Activated T-helper 1 cell treated with anti-CD3 and anti-CD28 coated beads, Interleukin-2, amount 50 U/mL, for 16 hours (primary cell): ENCODE results near the gene NPY.
"Not testable (repeated sequence)": the region's sequence is repeated elsewhere in the genome, so short reads cannot be mapped to it uniquely, and the experiment has no call there.

Experiments used
- DNase-seq, 2 donors: peaks; one replicate each; pipeline ENCODE4 v3.0.0-alpha.2; 2020; ENCODE audit warnings: low read depth in 1 of 2, low spot score in 1 of 2

Gene NPY

GRCh38 chr7:24283897-24284698 is at the start of gene NPY:
NPY (plus strand) TSS chr7:24284190; CDS start chr7:24285241, 1,051 bp downstream.
- DNase-seq, result no peak

GRCh38 chr7:24239260-24239659 is 44.7 kb upstream of the NPY start:
- no peak for DNase-seq

- DNase-seq, result no peak
These were observed 42.8 kb upstream of the NPY start for GRCh38 chr7:24241206-24241605.

GRCh38 chr7:24244554-24244953 is 39.4 kb upstream of the NPY start:
- no peak for DNase-seq

GRCh38 chr7:24245362-24245761 is 38.6 kb upstream of the NPY start:
- no peak for DNase-seq

- DNase-seq, result no peak
These were observed 34.7 kb upstream of the NPY start for GRCh38 chr7:24249266-24249665.

GRCh38 chr7:24251568-24251967 is 32.4 kb upstream of the NPY start:
- DNase-seq, result no peak

- no peak for DNase-seq
These were observed 28.9 kb upstream of the NPY start for GRCh38 chr7:24255139-24255538.

GRCh38 chr7:24258324-24258723 is 25.7 kb upstream of the NPY start:
- DNase-seq, result not testable (repeated sequence)

- no peak for DNase-seq
These were observed 12.1 kb upstream of the NPY start for GRCh38 chr7:24271938-24272337.

- DNase-seq, result no peak
These were observed 4.5 kb upstream of the NPY start for GRCh38 chr7:24279512-24279911.

- DNase-seq, result no peak
These were observed 465 bp upstream of the NPY start for GRCh38 chr7:24283554-24283896.

GRCh38 chr7:24284699-24285506 is 913 bp downstream of the NPY start:
- DNase-seq, result no peak

GRCh38 chr7:24290004-24290641 is 6.1 kb downstream of the NPY start:
- peak in 1 of 2 donors; percentile 2 for DNase-seq

GRCh38 chr7:24291271-24291670 is 7.3 kb downstream of the NPY start:
- no peak for DNase-seq

GRCh38 chr7:24297362-24297761 is 13.4 kb downstream of the NPY start:
- no peak for DNase-seq

- DNase-seq, result no peak
These were observed 14.7 kb downstream of the NPY start for GRCh38 chr7:24298696-24299095.

GRCh38 chr7:24299192-24299591 is 15.2 kb downstream of the NPY start:
- DNase-seq, result no peak

- DNase-seq, result no peak
These were observed 17.7 kb downstream of the NPY start for GRCh38 chr7:24301703-24302102.

- no peak for DNase-seq
These were observed 20.6 kb downstream of the NPY start for GRCh38 chr7:24304494-24305095.

GRCh38 chr7:24307326-24307725 is 23.3 kb downstream of the NPY start:
- DNase-seq, result no peak

- no peak for DNase-seq
These were observed 28.6 kb downstream of the NPY start for GRCh38 chr7:24312588-24312987.
